Measurements from ENCODE around the gene ATP2A2. TPM values are rescaled to one million over a fixed set of nuclear protein-coding genes. Genes with fewer than 3 reads are reported as not detected.

ATP2A2 gene
- total and polyA plus RNA-seq, 2 of the 8 experiments (the other 6 are each of a cell fraction or from before 2014, with no cell fraction given): 86.1 to 271 TPM

DNA sequence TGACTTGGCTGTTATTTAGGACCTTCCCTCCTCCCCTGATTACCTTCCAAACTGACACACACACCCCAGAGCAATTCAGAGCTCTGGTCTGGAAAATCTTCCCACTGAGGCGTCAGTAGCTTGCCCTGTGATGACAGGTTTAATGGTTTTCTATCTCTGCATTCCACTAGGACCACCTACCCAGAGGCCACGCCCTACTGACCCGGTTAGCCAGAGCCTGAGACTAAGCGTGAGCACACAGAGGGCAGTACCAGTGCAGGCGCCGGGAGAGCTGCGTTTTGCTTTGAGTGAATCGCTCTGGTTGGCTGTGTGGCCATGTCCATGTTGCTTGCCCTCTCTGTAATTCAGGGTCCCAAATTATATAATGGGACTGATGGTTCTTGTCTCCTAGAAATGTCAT lies 36.2 kb upstream of the ATP2A2 start:
- peak; percentile 65 for FAIRE-seq
- no peak overlapping the region for H2AK5ac ChIP-seq (ENCODE audit: low read depth, low read length)
- peaks cover 4 to 13% (median 6%) of the 10 kb centered on the region in 4 experiments; a peak in 6 of 7 replicates for H3K4me1 ChIP-seq (replicated peaks in 1 of 4; ENCODE audit: control insufficient read depth in 3 of 4, insufficient read depth in 4 of 4, low read length in 3 of 4)
- no peak overlapping the region for H3K4ac ChIP-seq (replicated peaks; ENCODE audit: insufficient read length, low read depth, low read length)
- POLR2A ChIA-PET (ENCODE audit: partially characterized antibody): interaction anchor here (0.6 to 0.8 kb wide), 2 partner anchors 36 kb away, joined by 3 read pairs; partner anchors contain the start of gene ATP2A2
- H4K5ac ChIP-seq (ENCODE audit: insufficient read length, low read depth, low read length): no peak overlapping the region
- no peak overlapping the region for H2BK120ac ChIP-seq (replicated peaks; ENCODE audit: low read depth, low read length)
- H3K36me3 ChIP-seq (ENCODE audit: control insufficient read depth in 2 of 4, insufficient read depth in 4 of 4, low read length in 3 of 4): no peaks in the 10 kb centered on the region
- H3K79me1 ChIP-seq (ENCODE audit: low read depth, low read length): no peaks in the 10 kb centered on the region
- no peak overlapping the region for H3K18ac ChIP-seq (ENCODE audit: extremely low read depth, low read length)
- no peak overlapping the region for H2AFZ ChIP-seq (ENCODE audit: low read length)
- no peaks in the 10 kb centered on the region for H3K23me2 ChIP-seq (ENCODE audit: low read depth, low read length)
- no peak overlapping the region for H3K56ac ChIP-seq (replicated peaks; ENCODE audit: insufficient read length, low read depth, low read length)
- H4K20me1 ChIP-seq (replicated peaks in 1 of 2; ENCODE audit: control insufficient read depth in 1 of 2, insufficient read depth in 2 of 2, low read length in 2 of 2): no peaks in the 10 kb centered on the region
- no peak overlapping the region for H3K9ac ChIP-seq (replicated peaks in 1 of 4; ENCODE audit: extremely low read depth in 1 of 4, low read depth in 3 of 4, low read length in 3 of 4)
- no peak overlapping the region for H2BK5ac ChIP-seq (ENCODE audit: low read depth, low read length)
- no peaks in the 10 kb centered on the region for H3K9me3 ChIP-seq (ENCODE audit: insufficient read depth in 2 of 2, low read depth in 1 of 2, low read length in 1 of 2)
- H3K27me3 ChIP-seq (replicated peaks in 1 of 4; ENCODE audit: control insufficient read depth in 3 of 4, extremely low read depth in 1 of 4, insufficient read depth in 3 of 4, low read length in 3 of 4): no peaks in the 10 kb centered on the region
- no peak overlapping the region for H2BK15ac ChIP-seq (ENCODE audit: low read length)
- peak overlapping the region in 1 of 4 experiments; percentile 7; a peak in 1 of 8 replicates for H3K4me3 ChIP-seq (ENCODE audit: extremely low read depth in 1 of 4, insufficient read depth in 2 of 4, low read depth in 3 of 4, low read length in 4 of 4)
- no peak overlapping the region for H2BK12ac ChIP-seq (ENCODE audit: low read depth, low read length)
- no peak overlapping the region for H4K91ac ChIP-seq (replicated peaks; ENCODE audit: insufficient read length, low read length)
- no peak overlapping the region for H3K27ac ChIP-seq (ENCODE audit: low read depth, low read length)
- WGBS, 2 experiments (ENCODE audit: extremely low coverage in 1 of 2, insufficient coverage in 1 of 2, insufficient read length in 1 of 2, insufficient replicate concordance in 2 of 2, low coverage in 1 of 2, low lambda C conversion rate in 2 of 2, missing lambda C conversion rate in 1 of 2): 25% methylated on average over 8 of the region's 8 CpGs; no CpG with 5 or more reads in 1 of the 2 experiments
- no peaks in the 10 kb centered on the region for H3K79me2 ChIP-seq (ENCODE audit: control insufficient read depth in 1 of 2, insufficient read depth in 2 of 2, low read length in 2 of 2)
- H3K4me2 ChIP-seq (ENCODE audit: insufficient read depth in 1 of 2, low read depth in 2 of 2, low read length in 2 of 2): peak overlapping the region; percentile 12 to 44; a peak in 3 of 4 replicates
- no peak overlapping the region for H3K23ac ChIP-seq (ENCODE audit: insufficient read length)
- CTCF ChIA-PET (ENCODE audit: partially characterized antibody): interaction anchor here (0.5 to 1.6 kb wide), 10 partner anchors 12 to 187 kb away, joined by 3 to 5 read pairs (median 4); no protein-coding TSS in a partner anchor
- H4K8ac ChIP-seq (ENCODE audit: extremely low read depth, insufficient read depth, low read length): no peak overlapping the region
- H2BK20ac ChIP-seq (ENCODE audit: low read length): no peak overlapping the region
- DNase-seq (ENCODE audit: low read depth in 1 of 2, low spot score in 2 of 2): peak in 1 of 2 experiments; percentile 82
- no peak overlapping the region for H3K14ac ChIP-seq (ENCODE audit: insufficient read length)
- TF ChIP-seq EP300 (IDR thresholded peaks at IDR 0.05; ENCODE audit: borderline replicate concordance in 1 of 2, low read depth in 2 of 2, low read length in 2 of 2): peak in 1 of 2 experiments; percentile 17; a peak in 1 of 3 replicates
- 0 out of 2 replicates have a peak, but pooled peaks have one; percentile 19 for TF ChIP-seq POLR2AphosphoS5 (IDR thresholded peaks at IDR 0.05; ENCODE audit: low read depth, low read length)
- TF ChIP-seq CHD2 (IDR thresholded peaks at IDR 0.05; ENCODE audit: low read length): no peak
- TF ChIP-seq SIN3A (conservative IDR thresholded peaks at IDR 0.05 in 1 of 2, IDR thresholded peaks at IDR 0.05 in 1 of 2; ENCODE audit: low read depth in 1 of 2, low read length in 2 of 2): peak in 1 of 2 experiments; percentile 69; a peak in 1 of 4 replicates
- TF ChIP-seq, protein P1, sequence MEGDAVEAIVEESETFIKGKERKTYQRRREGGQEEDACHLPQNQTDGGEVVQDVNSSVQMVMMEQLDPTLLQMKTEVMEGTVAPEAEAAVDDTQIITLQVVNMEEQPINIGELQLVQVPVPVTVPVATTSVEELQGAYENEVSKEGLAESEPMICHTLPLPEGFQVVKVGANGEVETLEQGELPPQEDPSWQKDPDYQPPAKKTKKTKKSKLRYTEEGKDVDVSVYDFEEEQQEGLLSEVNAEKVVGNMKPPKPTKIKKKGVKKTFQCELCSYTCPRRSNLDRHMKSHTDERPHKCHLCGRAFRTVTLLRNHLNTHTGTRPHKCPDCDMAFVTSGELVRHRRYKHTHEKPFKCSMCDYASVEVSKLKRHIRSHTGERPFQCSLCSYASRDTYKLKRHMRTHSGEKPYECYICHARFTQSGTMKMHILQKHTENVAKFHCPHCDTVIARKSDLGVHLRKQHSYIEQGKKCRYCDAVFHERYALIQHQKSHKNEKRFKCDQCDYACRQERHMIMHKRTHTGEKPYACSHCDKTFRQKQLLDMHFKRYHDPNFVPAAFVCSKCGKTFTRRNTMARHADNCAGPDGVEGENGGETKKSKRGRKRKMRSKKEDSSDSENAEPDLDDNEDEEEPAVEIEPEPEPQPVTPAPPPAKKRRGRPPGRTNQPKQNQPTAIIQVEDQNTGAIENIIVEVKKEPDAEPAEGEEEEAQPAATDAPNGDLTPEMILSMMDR (IDR thresholded peaks at IDR 0.05; ENCODE audit: control extremely low read depth in 1 of 3, insufficient read depth in 1 of 3, low read depth in 1 of 3, low read length in 3 of 3): peak in 1 of 3 experiments; percentile 11; a peak in 1 of 4 replicates
- TF ChIP-seq RAD21 (IDR thresholded peaks at IDR 0.05 in 1 of 2, conservative IDR thresholded peaks at IDR 0.05 in 1 of 2; ENCODE audit: low read depth in 2 of 2, low read length in 2 of 2): peak; percentile 3 to 7; a peak in 1 of 4 replicates
- TF ChIP-seq TEAD4 (IDR thresholded peaks at IDR 0.05; ENCODE audit: low read depth, low read length): peak; percentile 64; the same call in 1 of the 2 replicates
- TF ChIP-seq GABPA (IDR thresholded peaks at IDR 0.05; ENCODE audit: borderline replicate concordance, insufficient read depth, low read length): no peak
- no peak for TF ChIP-seq CHD1 (IDR thresholded peaks at IDR 0.05; ENCODE audit: low read depth, low read length)
- 0 out of 2 replicates have a peak, but pooled peaks have one; percentile 24 for TF ChIP-seq TAF1 (IDR thresholded peaks at IDR 0.05; ENCODE audit: low read depth, low read length)
